HPDE6-E6E7 (cell line): ENCODE results near the gene MPIG6B.

Experiments used
- DNase-seq: peaks from one replicate; pipeline ENCODE4 v3.0.0; 2011; ENCODE audit warnings: missing footprints; ENCODE audit errors: extremely low spot score

Gene MPIG6B, protein sequence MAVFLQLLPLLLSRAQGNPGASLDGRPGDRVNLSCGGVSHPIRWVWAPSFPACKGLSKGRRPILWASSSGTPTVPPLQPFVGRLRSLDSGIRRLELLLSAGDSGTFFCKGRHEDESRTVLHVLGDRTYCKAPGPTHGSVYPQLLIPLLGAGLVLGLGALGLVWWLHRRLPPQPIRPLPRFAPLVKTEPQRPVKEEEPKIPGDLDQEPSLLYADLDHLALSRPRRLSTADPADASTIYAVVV

DNA sequence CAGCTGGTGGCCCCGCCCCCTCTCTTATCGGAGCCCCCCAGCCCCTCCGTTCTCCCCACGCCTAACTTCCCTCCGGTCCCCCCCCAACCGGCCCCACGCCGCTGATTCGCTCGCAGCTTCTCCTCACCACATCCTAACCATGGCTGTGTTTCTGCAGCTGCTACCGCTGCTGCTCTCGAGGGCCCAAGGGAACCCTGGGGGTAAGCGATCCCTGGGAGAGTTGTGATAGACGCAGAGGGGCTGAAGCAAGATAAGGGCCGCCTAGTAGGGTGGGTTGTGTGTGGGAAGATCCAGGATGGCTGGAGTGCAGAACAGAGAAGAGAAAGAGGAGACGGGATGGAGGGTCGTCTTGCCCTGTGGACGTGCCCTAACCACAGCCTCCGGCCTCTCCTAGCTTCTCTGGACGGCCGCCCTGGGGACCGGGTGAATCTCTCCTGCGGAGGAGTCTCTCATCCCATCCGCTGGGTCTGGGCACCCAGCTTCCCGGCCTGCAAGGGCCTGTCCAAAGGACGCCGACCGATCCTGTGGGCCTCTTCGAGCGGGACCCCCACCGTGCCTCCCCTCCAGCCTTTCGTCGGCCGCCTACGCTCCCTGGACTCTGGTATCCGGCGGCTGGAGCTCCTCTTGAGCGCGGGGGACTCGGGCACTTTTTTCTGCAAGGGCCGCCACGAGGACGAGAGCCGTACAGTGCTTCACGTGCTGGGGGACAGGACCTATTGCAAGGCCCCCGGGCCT lies at the start of gene MPIG6B:
MPIG6B (plus strand) TSS at position 129 of the 735 bp plus-strand sequence; CDS start at position 140, 11 bp downstream.
- no peak for DNase-seq

DNA sequence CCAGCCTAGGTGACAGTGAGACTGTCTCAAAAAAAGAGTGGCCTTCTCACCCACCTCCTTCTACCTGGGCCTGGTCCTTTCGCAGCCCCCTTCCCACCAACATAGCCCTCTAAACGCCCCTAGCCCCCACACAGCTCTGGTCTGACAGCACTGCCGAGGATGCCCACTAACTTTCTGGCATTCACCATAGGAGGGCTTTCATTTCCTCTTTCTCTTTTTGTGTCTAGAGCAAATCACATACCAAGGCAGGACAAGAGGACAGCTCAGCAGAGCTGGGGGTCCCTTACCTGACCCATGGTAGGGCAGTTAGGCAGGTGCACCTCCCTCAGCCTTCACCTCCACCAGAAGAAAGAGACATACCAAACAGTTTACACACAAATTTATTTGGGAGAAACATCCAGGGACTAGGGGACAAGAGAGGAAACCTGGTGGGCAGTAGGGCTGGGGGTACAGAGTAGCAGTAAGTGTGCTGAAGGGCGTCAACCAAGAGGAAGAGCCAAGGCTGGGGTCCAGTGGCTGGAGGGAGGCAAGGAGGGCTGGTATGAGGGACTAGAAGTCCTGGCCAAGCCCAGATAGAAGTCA lies 46.8 kb upstream of the MPIG6B start:
- no peak for DNase-seq

DNA sequence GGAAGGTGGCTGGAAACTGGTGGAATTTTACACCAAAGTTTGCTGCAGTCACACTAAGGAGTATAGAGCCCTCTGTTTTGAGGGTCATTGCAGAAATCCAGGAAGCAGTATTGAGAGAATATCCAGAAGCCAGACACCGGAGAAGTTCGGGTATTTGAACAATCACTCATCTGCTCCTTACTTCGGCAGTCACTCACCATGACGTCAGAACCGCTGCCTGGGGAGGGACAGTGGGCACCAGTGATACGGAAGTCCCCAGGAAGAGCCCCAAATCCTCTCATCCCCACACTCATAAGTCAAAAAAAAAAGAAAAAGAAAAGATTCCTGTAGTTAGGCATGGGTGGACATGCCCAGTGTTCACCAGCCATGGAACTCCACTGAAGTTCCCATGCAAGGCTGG lies 46.3 kb upstream of the MPIG6B start:
- no peak for DNase-seq

DNA sequence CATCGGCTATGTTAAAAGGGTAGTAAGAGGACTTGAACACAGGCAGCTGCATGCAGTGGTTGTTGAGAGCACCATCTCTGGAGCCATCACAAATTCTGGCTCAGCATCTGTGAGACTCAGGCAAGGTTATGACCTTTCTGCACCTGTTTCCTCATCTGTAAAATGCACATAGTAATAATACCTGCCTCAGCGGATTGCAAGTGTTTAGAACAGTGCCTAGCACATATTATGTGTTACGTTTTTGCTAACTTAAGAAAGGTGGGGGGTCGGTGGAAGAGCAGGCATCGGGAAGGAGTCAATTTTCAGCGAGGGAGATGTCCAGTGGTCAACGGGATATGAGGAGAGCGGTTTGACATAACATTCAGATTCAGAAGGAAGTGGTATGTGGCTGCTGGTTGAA lies 45.2 kb upstream of the MPIG6B start:
- no peak for DNase-seq

DNA sequence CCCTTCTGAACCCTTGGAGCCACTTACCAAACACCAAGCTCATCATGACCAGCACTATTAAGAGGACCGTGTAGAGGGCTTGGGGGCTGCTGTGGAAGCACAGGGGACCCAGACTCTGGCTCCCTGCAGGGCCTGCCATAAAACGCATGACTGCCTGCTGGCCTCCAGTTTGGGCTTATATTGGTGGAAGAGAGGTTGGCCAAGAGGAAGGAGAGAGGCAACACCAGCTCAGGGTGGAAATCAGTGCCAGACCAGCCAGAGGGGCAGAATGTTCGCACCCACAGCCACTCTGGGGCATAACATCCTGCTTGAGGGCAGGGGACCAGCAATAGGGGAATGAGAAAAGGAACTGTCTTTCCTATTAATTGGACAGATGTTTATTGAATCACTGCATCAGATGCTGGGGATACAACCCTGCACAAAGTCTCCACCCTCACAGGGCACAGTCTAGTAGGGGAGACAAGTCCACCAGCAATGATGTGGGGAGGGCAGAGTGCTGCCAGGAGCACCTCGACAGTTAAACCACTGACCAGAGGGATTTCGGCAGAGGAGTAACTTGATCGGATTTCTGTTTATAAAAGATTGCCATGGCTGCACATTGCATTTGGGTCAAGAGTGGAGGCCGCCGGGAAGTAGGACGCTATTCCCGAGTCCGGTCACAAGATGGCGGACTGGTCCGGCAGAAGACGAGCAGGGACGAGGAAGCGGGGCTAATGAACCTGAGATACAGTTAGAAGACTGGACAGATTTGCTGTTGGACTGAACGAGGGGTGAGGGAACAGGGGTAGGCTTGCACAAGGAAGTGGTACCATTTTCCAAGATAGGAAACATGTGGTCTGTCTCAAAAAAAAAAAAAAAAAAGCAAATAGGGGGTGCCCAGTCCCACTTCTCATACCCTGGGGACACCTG lies 42.7 kb upstream of the MPIG6B start, which contains the start of gene LY6G5C:
LY6G5C (minus strand) TSS at position 842 of the 909 bp plus-strand sequence; CDS start at position 148, 694 bp downstream.
- peak; percentile 69 for DNase-seq

DNA sequence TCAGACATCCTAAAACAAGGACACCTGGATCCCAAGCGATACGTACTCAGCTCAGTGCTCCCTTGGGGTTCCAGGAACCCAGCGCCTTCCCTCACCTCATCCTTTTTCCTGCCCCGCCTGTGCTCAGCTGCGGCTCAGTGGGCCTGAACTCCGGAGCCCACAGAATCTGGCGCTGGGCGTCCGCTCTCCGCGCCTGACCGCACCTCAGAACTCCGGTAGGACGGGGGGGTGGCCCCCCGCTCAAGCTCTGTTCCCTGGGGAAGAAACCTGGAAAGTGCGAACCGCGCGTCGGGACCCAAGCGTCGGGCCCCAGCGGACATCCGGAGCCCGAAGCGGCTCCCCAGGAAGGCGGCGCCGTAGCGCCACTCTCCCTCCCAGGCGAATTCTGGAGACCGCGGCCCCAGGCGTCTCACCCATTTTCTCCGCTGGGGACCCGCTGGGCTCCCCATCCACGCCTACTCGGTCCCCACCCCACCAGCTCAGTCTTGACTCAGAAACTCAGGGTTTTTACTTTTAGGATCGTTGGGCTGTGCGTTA lies 42.0 kb upstream of the MPIG6B start:
- no peak for DNase-seq

DNA sequence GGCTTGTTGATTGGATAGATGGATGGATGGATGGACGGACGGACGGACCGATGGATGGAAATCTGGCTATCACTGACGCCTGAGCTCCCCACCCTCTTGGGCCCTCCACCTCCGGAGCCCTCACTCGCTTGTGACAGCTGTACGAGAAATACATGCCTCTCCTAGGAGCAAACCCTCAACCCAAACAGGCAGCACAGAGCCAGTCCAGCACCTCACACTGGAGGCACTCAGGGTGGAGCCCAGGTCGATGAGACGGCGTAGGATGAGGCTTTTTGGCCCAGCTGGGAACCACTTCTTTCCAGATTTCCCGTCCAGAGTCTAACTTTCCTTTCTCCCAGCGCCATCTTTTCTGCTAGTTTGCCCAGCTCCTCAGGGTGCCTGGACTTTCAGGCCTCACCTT lies 39.6 kb upstream of the MPIG6B start:
- no peak for DNase-seq

DNA sequence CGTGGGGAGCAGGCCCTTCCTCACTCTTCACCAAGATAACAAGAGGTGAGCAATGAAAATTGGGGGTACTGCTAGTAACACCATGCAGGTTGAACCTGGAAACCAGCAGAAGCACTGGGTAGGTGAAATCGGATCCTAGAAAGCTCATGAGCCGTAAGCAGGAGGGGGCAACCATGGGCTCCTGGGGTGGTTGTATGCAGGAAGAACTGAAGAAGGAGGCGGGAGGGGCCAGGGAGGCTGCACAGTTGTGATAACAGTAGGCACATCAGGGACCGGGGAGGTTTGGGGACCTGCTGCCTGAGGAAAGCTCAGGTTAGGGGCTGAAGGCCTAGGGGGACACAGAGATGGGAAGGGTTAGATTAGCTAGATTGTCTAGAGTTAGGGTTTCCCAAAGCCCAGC lies 36.7 kb upstream of the MPIG6B start:
- DNase-seq = no peak

DNA sequence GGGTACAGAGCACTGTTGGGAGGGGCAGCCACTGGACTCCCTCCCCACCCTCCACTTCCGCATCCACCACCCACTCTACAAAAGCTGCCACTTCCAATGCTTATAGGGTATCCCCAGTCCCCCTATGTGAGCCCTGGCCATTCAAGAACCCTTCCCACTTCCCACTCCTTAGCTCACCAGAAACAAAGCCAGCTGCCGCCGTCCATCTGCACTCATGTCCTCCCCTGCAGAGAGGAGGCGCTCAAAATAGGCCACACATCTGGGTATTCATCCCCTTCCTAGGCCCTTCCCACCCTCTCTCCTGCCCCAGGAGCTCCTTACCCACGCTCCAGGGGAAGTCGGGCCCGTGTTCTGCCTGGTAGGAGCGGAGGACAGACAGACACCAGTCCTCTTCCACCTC lies 35.9 kb upstream of the MPIG6B start:
- no peak for DNase-seq

DNA sequence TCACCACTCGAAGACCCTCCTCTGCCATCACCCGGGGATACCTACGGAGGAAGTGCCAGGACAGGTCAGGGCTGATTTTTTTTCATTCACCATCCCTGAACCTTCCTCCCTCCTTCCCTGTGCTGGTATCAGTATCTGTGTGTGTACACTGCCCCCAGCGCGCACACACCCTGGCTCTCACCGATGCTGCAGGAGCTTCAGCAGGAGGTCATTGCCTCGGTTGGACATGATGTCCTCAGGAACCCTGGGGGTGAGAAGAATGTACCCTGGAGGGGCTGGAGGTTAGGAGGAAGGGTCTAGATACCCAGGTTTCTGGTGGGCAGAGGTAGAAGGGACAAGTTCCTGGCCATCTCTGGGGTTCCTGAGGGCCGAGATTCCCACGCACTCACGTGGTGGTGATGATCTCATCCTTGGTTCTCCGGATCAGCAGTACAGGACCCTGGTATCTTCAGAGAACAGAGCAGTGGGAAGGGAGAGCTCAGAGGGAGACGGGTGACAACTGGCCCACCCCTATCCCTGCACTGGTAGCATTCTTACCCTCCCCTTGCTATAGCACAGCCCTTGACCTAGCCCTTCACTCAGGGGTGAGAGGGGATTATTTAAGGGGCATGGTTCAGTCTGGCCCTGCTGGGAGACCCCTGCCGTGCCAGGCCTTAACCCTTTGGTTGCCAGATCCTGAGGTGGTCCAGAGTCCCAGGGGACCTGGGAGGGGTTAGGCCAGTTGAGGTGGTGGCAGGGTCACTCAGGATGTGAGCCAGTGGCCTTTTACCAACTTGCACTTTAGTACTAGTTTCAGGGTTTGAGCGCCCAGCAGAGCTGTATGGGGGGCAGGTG lies 35.1 kb upstream of the MPIG6B start:
- no peak for DNase-seq

DNA sequence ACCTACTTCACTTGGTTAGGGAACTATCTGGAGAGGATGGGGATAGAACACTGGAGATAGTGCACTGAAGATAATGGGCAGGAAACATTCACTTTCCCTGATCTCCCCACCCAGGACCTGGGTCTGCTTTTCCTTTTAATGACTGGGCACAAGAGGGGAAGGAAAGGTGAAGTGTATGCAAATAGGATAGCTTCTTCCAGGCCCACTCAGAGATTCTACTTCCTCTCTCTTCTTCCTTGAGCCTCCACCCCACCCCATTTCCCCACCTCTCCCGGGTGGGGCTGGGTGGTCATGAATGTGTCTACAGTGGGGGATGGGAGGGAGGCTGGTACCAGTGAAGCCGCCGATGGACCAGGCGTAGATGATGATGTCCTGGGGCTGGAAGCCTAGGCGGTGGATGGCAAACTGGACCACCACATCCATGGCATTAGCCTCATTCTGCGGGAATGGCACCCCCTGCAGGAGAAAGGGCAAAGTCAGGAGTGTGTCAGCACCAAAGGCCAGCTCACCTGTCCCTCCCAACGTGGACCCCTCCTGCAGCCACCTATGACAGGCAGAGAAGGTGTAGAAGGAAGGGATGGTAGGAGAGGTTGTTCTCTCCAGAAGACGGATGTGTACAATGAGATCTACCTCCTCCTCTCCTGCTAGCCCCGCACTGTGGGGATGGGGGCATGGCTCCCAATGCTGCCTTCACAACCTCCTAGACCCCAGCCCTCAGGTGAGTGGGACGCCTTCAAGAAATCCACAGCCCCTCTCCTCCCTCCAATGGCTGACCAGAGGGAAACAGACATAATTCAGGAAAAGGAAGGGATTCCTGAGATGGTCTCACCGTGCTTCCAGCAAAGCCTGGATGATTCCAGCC lies 33.7 kb upstream of the MPIG6B start:
- DNase-seq = no peak

DNA sequence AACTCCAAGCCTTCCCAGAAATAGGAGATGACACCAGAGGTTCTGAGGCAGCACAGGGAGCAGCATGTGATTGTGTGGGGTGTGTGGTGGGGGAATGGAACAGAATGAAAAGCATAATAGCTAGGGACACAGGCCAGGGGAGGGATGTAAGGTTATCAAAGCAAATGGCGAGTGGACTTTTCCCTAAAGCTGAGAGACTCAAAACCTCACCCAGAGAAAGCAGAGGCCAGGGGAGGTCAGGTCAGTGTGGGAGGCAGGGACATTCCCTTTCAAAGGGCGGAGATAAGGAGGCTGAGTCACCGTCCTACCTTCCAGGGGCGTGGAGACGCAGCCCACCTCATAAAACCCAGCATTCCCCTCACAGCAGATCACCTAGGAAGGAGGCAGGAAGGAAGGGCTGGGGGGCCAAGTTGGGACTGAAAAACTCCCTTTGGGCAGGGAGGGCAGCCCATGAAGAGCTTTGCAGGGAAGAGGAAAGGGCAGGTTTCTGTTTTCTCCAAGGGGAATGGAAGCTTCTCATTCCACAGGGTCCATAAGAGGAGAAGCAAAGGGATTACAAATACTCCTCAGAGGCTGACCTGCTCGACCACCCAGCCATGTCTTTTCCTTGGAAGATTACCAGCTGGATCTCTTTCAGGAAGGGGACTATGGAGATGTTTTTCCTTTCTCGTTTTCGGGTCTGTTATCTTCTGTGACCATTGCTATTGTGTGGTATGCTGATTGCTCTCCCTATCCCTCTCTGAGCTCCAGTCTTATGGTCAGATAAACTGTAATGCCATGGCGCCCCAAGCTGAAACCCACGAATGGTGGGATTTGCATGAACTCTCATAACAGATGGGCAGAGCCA lies 32.7 kb upstream of the MPIG6B start:
- DNase-seq = no peak

DNA sequence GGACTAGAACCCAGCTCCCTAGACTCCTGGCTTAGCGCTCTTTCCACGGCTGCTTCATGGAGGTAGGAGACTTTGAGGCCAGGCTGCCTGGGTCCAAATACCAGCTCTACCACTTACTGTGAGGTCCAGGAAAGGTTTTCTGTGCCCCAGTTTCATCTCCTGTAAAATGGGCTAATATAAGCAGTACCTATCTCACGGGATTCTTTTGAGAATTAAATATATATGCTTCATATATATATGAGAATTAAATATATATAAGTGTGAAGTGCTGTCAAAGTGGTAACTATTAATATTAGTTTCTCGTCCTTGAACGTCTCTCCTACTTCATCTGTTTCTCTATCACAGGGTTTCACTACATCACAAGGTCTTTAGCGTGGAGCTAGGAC lies 32.1 kb upstream of the MPIG6B start:
- no peak for DNase-seq

DNA sequence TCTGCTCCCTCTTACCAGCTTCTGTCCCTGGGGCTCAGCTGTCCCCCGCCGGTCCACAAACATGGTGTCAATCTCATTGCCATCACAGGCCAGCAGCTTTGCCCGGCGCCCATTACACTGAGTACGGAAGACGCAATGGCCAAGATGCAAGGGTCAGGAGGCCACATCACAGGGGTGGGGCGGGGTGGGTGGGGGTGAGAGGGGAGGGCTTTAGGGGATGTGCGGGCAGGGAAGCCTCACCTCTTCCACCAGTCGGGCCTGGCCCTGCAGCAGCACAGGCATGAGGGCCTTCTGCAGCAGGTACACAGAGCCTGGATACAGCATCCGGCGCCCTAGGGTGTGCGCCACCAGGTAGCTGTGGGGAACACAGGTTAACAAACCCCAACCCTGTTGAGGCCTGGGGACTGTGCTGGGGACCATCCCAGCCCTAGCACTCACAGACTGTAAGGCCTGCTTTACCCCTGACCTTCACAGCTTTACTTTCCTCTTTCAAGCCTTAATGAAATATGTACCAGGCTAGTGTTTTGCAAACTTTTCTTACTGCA lies 31.5 kb upstream of the MPIG6B start:
- DNase-seq = no peak

DNA sequence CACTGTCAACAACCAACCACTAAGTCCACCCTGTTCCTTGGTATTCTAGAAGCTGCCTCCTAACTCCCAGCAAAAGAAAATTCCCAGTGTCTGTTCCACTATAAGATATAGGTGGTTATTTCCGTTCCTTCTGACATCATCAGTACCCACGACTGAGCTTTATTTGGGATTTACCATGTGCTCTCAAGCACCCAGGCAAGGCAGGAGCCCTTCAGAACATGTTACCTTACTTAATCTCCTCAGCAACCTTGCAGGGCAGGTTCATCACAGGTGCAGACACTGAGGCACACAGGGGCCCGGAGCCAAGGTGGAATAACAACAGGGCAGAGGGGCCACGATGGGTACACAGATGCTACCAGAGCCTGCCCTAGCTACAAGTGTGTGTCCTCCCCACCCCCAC lies 30.8 kb upstream of the MPIG6B start:
- DNase-seq = no peak

DNA sequence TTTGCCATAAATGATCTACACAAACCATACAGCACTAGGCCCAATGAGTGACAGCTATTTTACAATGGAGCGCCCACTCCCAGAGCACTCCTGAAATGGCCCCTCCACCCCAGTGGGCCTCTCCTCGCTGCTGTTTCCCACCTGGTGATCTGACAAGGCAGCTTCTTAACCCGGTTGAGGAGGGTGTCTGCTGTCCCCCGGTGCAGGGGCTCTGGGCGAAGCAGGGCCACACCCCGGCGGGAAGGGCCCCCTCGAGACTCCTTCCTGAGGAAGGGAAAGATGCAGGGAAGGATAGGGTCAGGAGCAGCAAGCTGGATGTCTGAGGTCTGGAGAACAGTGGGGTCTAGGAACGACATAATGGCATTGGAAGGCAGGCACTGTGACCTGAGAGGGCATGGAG lies 30.3 kb upstream of the MPIG6B start:
- no peak for DNase-seq

DNA sequence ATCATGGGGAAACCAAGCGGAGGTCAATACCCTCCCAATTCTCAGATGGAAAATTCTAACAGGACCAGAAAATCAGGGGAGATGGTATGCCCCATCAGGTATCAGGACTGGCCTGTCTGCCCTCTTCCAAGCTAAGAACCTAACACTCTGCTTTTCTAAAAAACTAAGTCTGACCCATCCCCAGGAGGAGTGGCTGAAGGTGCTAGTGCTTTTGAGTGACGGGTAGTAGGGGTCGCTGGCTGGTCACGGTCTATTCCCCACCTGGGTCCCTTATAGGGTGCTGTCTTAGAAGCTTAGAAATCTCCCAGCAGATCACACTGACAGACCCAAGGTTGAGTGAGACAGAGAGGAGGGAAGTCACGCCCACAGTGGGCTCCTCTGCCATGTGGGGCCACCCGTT lies 29.6 kb upstream of the MPIG6B start:
- DNase-seq = no peak

DNA sequence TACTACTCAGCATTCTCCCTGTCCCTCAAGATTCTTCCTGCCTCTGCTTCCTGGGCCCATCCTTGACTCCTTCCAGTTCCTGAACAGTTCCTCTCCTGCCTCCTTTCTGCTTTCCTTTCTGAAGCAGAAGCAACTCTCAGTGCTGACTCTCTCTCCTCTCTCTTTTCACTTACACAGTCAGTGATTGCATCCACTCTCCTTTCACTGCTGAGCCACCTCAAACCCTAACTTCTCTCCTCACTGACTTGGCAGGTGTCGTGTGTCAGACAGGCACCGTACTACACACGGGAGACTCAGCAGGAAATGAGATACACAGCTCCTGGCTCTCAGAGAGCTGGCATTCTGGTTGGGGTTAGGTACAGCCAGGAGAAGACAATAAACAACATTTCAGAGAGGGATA lies 25.6 kb upstream of the MPIG6B start:
- no peak for DNase-seq
